ENCODE data around the gene NKPD1. TPM values are rescaled to one million over a fixed set of nuclear protein-coding genes. Genes with fewer than 3 reads are reported as not detected.

Gene NKPD1
- total and polyA plus RNA-seq, 2 experiments from 2014 or later, result 0.11 TPM; not detected in 1

DNA sequence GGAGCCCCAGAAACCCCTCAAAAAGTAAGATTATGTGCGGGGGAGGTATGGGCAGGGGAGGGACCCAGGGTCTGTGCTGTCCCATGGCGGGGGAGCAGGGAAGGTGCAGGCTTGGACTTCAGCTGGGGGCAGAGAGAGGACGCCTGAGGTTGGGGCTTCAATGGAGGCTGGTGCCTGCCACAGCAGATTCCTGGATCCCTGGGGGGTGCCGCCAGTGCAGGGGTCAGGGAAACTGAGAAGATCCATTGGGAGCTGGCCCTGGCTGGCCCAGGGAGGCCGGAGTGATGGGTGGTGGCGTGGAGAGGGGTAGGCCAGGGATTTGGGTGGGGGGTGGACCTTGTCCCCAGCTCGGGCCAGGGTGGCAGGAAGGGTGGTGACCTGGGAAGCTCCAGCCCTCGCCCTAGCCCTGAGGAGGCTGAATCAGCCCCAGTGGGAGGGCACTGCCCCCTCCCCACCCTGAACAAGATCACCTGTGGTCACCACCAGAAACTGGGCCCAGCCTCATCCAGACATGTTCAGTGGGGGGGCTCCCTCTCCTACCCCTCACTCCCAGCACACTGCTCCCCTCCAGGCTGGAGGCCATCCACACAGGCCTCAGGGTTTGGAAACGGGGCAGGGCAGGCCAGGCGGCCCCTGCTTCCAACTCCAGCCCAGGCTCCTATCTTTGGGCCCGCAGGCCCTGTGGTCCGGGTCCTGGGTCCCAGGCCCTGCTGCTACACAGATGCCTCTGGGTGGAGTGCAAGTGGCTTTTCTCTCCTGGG lies 1.4 kb downstream of the NKPD1 start:
- Histone ChIP-seq H3K4me2 (ENCODE audit: unreplicated experiment) (no peak overlapping the region), H3K27me3 (replicated peaks; ENCODE audit: insufficient read depth) (no peaks in the 10 kb centered on the region), H3K36me3 (ENCODE audit: low read depth) (no peaks in the 10 kb centered on the region), H3K79me2 (ENCODE audit: insufficient read depth) (no peaks in the 10 kb centered on the region), H3K4me1 (ENCODE audit: insufficient read depth) (peaks cover 7% of the 10 kb centered on the region), H3K27ac (no peak overlapping the region), H3K9me2 (ENCODE audit: insufficient read depth) (no peaks in the 10 kb centered on the region), H3K9me3 (ENCODE audit: low read depth) (no peaks in the 10 kb centered on the region), H3F3A (ENCODE audit: insufficient read depth) (no peaks in the 10 kb centered on the region), H2AFZ (no peak overlapping the region), H3K4me3 (no peak overlapping the region), H4K20me1 (ENCODE audit: insufficient read depth) (no peaks in the 10 kb centered on the region), H3K9ac (no peak overlapping the region)
- TF ChIP-seq EZH2phosphoT487 (IDR thresholded peaks at IDR 0.05; ENCODE audit: insufficient read depth, low read depth) (no peak), EZH2 (IDR thresholded peaks at IDR 0.05; ENCODE audit: insufficient read depth, poor library complexity, severe bottlenecking) (no peak)
- 70 to 74% methylated on average over 8 to 12 of the region's 12 CpGs for WGBS, 2 experiments (ENCODE audit: low coverage in 1 of 2, low lambda C conversion rate in 2 of 2, missing lambda C conversion rate in 2 of 2)
- in situ Hi-C loops (cut with MboI), result no loop called here
- DNase-seq, result no peak

DNA sequence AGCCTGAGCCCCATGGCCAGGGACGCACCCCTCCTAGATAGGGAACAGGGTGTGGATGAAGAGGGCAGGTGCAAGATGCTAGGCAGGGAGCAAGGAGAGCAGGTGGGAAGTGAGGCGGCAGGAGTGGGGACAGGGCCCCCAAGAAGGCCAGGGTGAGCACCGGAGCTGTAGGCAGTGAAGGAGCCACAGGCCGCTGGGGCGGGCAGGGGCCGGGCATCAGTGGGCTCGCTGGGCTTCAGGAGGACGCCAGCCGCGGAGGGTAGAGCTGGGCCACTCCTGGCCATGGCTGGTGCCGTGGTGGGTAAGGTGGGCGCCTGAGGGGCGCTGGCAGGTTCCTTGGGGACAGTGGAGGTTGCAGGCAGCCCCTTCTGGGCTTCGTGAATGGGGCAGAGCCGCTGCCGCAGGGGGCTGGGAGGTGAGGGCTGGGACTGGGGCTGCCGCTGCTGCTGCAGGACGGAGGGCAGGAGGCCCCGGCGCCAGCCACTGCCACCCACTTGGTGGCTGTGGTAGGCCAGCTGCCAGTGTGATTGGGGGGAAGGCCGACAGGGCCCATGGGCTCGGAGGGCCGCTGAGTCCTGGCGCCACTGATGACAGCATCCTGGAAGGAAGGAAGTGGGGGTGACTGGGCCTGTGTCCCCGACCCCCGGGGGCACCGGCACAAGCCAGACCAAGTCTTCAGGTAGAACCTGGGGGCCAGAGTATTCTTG lies 2.1 kb downstream of the NKPD1 start:
- TF ChIP-seq EZH2phosphoT487 (IDR thresholded peaks at IDR 0.05; ENCODE audit: insufficient read depth, low read depth) (no peak), EZH2 (IDR thresholded peaks at IDR 0.05; ENCODE audit: insufficient read depth, poor library complexity, severe bottlenecking) (no peak)
- Histone ChIP-seq H3K9me3 (ENCODE audit: low read depth) (no peaks in the 10 kb centered on the region), H3K27ac (no peak overlapping the region), H3F3A (ENCODE audit: insufficient read depth) (no peaks in the 10 kb centered on the region), H3K9me2 (ENCODE audit: insufficient read depth) (no peaks in the 10 kb centered on the region), H4K20me1 (ENCODE audit: insufficient read depth) (no peaks in the 10 kb centered on the region), H3K9ac (no peak overlapping the region), H3K79me2 (ENCODE audit: insufficient read depth) (no peaks in the 10 kb centered on the region), H3K36me3 (ENCODE audit: low read depth) (no peaks in the 10 kb centered on the region), H2AFZ (no peak overlapping the region), H3K4me2 (ENCODE audit: unreplicated experiment) (no peak overlapping the region), H3K4me1 (ENCODE audit: insufficient read depth) (peaks cover 6% of the 10 kb centered on the region; the same call in 1 of the 2 replicates), H3K4me3 (no peak overlapping the region), H3K27me3 (replicated peaks; ENCODE audit: insufficient read depth) (no peaks in the 10 kb centered on the region)
- in situ Hi-C loops (cut with MboI), result no loop called here
- 77 to 78% methylated on average over 14 to 23 of the region's 27 CpGs for WGBS, 2 experiments (ENCODE audit: low coverage in 1 of 2, low lambda C conversion rate in 2 of 2, missing lambda C conversion rate in 2 of 2)
- DNase-seq, result no peak

DNA sequence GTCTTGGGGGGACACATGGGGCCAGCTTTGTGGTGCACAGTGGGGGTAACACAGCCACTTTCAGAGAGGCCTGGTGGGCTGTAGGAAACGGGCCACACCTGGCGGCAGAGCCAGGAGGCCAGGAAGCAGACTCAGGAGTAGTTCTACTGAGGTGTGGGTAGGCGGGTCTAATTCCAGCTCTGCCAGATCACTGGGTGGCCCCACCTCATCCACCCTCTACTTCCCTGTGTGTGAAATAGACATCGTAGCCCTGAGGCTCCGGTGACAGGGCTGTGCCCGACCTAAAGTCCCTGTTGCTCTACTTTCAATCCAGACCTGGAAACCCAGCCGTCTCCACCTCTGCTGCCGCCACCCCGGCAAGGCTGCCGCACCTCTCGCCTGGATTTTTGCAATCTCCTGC lies 4.0 kb downstream of the NKPD1 start:
- no peaks in the 10 kb centered on the region for H3F3A ChIP-seq (ENCODE audit: insufficient read depth)
- no peak for DNase-seq
- TF ChIP-seq EZH2phosphoT487 (IDR thresholded peaks at IDR 0.05; ENCODE audit: insufficient read depth, low read depth), result no peak
- TF ChIP-seq EZH2 (IDR thresholded peaks at IDR 0.05; ENCODE audit: insufficient read depth, poor library complexity, severe bottlenecking), result no peak
- no peaks in the 10 kb centered on the region for H3K9me3 ChIP-seq (ENCODE audit: low read depth)
- in situ Hi-C loops (cut with MboI), result no loop called here
- no peak overlapping the region for H2AFZ ChIP-seq
- H3K9ac ChIP-seq, result no peak overlapping the region
- no peaks in the 10 kb centered on the region for H3K9me2 ChIP-seq (ENCODE audit: insufficient read depth)
- H4K20me1 ChIP-seq (ENCODE audit: insufficient read depth), result no peaks in the 10 kb centered on the region
- H3K79me2 ChIP-seq (ENCODE audit: insufficient read depth), result no peaks in the 10 kb centered on the region
- H3K36me3 ChIP-seq (ENCODE audit: low read depth), result no peaks in the 10 kb centered on the region
- H3K27ac ChIP-seq, result no peak overlapping the region
- no peaks in the 10 kb centered on the region for H3K27me3 ChIP-seq (replicated peaks; ENCODE audit: insufficient read depth)
- 61 to 66% methylated on average over 10 to 11 of the region's 11 CpGs for WGBS, 2 experiments (ENCODE audit: low coverage in 1 of 2, low lambda C conversion rate in 2 of 2, missing lambda C conversion rate in 2 of 2)
- H3K4me3 ChIP-seq, result no peak overlapping the region
- H3K4me1 ChIP-seq (ENCODE audit: insufficient read depth), result peaks cover 6% of the 10 kb centered on the region; the same call in 1 of the 2 replicates
- H3K4me2 ChIP-seq (ENCODE audit: unreplicated experiment), result no peak overlapping the region

DNA sequence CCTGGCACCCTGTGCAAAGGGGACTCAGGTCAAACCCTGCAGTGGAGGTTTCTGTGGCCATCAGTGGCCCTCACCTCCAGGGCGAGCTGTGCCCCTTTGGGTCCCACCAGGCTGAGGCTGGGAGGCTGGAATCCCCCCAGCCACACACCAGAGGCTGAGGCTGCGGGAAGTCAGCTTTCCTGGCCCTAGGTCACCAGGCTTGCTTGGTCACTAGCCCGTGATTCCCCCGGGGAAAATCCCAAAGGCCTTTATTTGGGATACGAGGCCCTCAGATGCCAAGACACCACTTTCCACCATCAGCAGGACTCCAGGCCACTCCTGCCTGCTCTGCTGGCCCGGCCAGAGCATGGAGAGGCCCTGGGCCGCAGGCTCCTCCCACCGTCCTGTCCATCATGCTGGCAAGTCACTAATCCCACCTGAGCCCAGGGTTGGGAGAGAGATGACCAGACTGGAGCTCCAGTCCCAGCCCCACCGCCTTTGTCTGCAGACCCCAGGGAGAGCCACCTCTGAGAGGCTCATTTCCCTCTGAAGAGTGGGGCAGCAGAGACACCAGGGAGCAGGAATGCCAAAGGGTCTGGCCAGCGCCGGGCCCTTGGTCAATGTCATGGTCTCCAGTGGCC lies 4.7 kb downstream of the NKPD1 start:
- H3K4me3 ChIP-seq, result no peak overlapping the region
- H4K20me1 ChIP-seq (ENCODE audit: insufficient read depth), result no peaks in the 10 kb centered on the region
- H3K9ac ChIP-seq, result no peak overlapping the region
- H3K79me2 ChIP-seq (ENCODE audit: insufficient read depth), result no peaks in the 10 kb centered on the region
- TF ChIP-seq EZH2 (IDR thresholded peaks at IDR 0.05; ENCODE audit: insufficient read depth, poor library complexity, severe bottlenecking), result no peak
- TF ChIP-seq EZH2phosphoT487 (IDR thresholded peaks at IDR 0.05; ENCODE audit: insufficient read depth, low read depth), result no peak
- H3K27ac ChIP-seq, result no peak overlapping the region
- no peak for DNase-seq
- no peaks in the 10 kb centered on the region for H3K9me2 ChIP-seq (ENCODE audit: insufficient read depth)
- H3K36me3 ChIP-seq (ENCODE audit: low read depth), result no peaks in the 10 kb centered on the region
- no peaks in the 10 kb centered on the region for H3F3A ChIP-seq (ENCODE audit: insufficient read depth)
- H3K4me1 ChIP-seq (ENCODE audit: insufficient read depth), result peaks cover 6% of the 10 kb centered on the region; the same call in 1 of the 2 replicates
- no peak overlapping the region for H2AFZ ChIP-seq
- no peaks in the 10 kb centered on the region for H3K27me3 ChIP-seq (replicated peaks; ENCODE audit: insufficient read depth)
- in situ Hi-C loops (cut with MboI), result no loop called here
- H3K4me2 ChIP-seq (ENCODE audit: unreplicated experiment), result no peak overlapping the region
- H3K9me3 ChIP-seq (ENCODE audit: low read depth), result no peaks in the 10 kb centered on the region
- 56 to 73% methylated on average over 10 of the region's 11 CpGs for WGBS, 2 experiments (ENCODE audit: low coverage in 1 of 2, low lambda C conversion rate in 2 of 2, missing lambda C conversion rate in 2 of 2)

Data from GM23248 (cell line).